Measurements from ENCODE around the gene STAT1.
"Not testable (repeated sequence)": the region's sequence is repeated elsewhere in the genome, so short reads cannot be mapped to it uniquely, and the experiment has no call there.

STAT1 gene

GRCh38 chr2:190995315-190995714, 18.7 kb downstream of the STAT1 start:
- H3K36me3 ChIP-seq (ENCODE audit: control insufficient read depth in 4 of 4, insufficient read depth in 4 of 4, low read length in 3 of 4), result peaks cover 38 to 91% (median 74%) of the 10 kb centered on the region in 4 experiments
- H3K4me3 ChIP-seq (ENCODE audit: control insufficient read depth in 1 of 7, extremely low read depth in 1 of 7, insufficient read depth in 4 of 7, low read depth in 2 of 7, low read length in 6 of 7); DNase-seq; POLR2A ChIA-PET; H3K9me3 ChIP-seq (ENCODE audit: control extremely low read depth in 1 of 5, control insufficient read depth in 4 of 5, insufficient read depth in 2 of 5, low read depth in 1 of 5, low read length in 4 of 5); H3K27ac ChIP-seq (ENCODE audit: insufficient read depth in 1 of 2, low read depth in 1 of 2, low read length in 2 of 2, poor library complexity in 1 of 2, severe bottlenecking in 2 of 2); H3K4me1 ChIP-seq (ENCODE audit: control extremely low read depth in 1 of 4, control insufficient read depth in 4 of 4, insufficient read depth in 4 of 4, low read length in 3 of 4); H3K27me3 ChIP-seq (replicated peaks in 2 of 5; ENCODE audit: control insufficient read depth in 4 of 5, insufficient read depth in 5 of 5, low read length in 4 of 5): not testable (repeated sequence)
- CTCF ChIA-PET, result interaction anchor here (0.6 to 2.6 kb wide), 6 partner anchors 12 to 48 kb away, joined by 3 to 8 read pairs (median 4); no protein-coding TSS in a partner anchor
- 100% methylated on average over 3 of the region's 3 CpGs for WGBS (ENCODE audit: insufficient coverage)

GRCh38 chr2:190994148-190994547, 19.8 kb downstream of the STAT1 start:
- Histone ChIP-seq H3K4me1 (ENCODE audit: control extremely low read depth in 1 of 4, control insufficient read depth in 4 of 4, insufficient read depth in 4 of 4, low read length in 3 of 4) (no peaks in the 10 kb centered on the region), H3K27ac (ENCODE audit: insufficient read depth in 1 of 2, low read depth in 1 of 2, low read length in 2 of 2, poor library complexity in 1 of 2, severe bottlenecking in 2 of 2) (no peak overlapping the region), H3K27me3 (replicated peaks in 2 of 5; ENCODE audit: control insufficient read depth in 4 of 5, insufficient read depth in 5 of 5, low read length in 4 of 5) (no peaks in the 10 kb centered on the region), H3K36me3 (ENCODE audit: control insufficient read depth in 4 of 4, insufficient read depth in 4 of 4, low read length in 3 of 4) (peaks cover 37 to 91% (median 73%) of the 10 kb centered on the region in 4 experiments), H3K9me3 (ENCODE audit: control extremely low read depth in 1 of 5, control insufficient read depth in 4 of 5, insufficient read depth in 2 of 5, low read depth in 1 of 5, low read length in 4 of 5) (no peaks in the 10 kb centered on the region), H3K4me3 (ENCODE audit: control insufficient read depth in 1 of 7, extremely low read depth in 1 of 7, insufficient read depth in 4 of 7, low read depth in 2 of 7, low read length in 6 of 7) (no peak overlapping the region)
- no peak for DNase-seq
- WGBS (ENCODE audit: insufficient coverage), result 100% methylated on average over 7 of the region's 7 CpGs
- ChIA-PET CTCF (interaction anchor here (0.9 to 2.6 kb wide), 3 partner anchors 18 to 42 kb away, joined by 3 to 8 read pairs (median 5); no protein-coding TSS in a partner anchor), POLR2A (no interaction called here)

- 95% methylated on average over 3 of the region's 6 CpGs for WGBS (ENCODE audit: insufficient coverage)
- POLR2A ChIA-PET, result no interaction called here
- peaks cover 34 to 92% (median 73%) of the 10 kb centered on the region in 4 experiments for H3K36me3 ChIP-seq (ENCODE audit: control insufficient read depth in 4 of 4, insufficient read depth in 4 of 4, low read length in 3 of 4)
Observed at GRCh38 chr2:190993292-190993643, 20.7 kb downstream of the STAT1 start.

GRCh38 chr2:190990132-190990531, 23.8 kb downstream of the STAT1 start:
- Histone ChIP-seq H3K27ac (ENCODE audit: insufficient read depth in 1 of 2, low read depth in 1 of 2, low read length in 2 of 2, poor library complexity in 1 of 2, severe bottlenecking in 2 of 2) (no peak overlapping the region), H3K36me3 (ENCODE audit: control insufficient read depth in 4 of 4, insufficient read depth in 4 of 4, low read length in 3 of 4) (peaks cover 25 to 91% (median 62%) of the 10 kb centered on the region in 4 experiments), H3K4me1 (ENCODE audit: control extremely low read depth in 1 of 4, control insufficient read depth in 4 of 4, insufficient read depth in 4 of 4, low read length in 3 of 4) (peaks cover 0 to 18% (median 6%) of the 10 kb centered on the region in 4 experiments), H3K27me3 (replicated peaks in 2 of 5; ENCODE audit: control insufficient read depth in 4 of 5, insufficient read depth in 5 of 5, low read length in 4 of 5) (no peaks in the 10 kb centered on the region), H3K4me3 (ENCODE audit: control insufficient read depth in 1 of 7, extremely low read depth in 1 of 7, insufficient read depth in 4 of 7, low read depth in 2 of 7, low read length in 6 of 7) (no peak overlapping the region), H3K9me3 (ENCODE audit: control extremely low read depth in 1 of 5, control insufficient read depth in 4 of 5, insufficient read depth in 2 of 5, low read depth in 1 of 5, low read length in 4 of 5) (no peaks in the 10 kb centered on the region)
- ChIA-PET POLR2A (no interaction called here), CTCF (interaction anchor here (0.9 to 1.2 kb wide), 2 partner anchors 8 to 40 kb away, joined by 3 to 5 read pairs; no protein-coding TSS in a partner anchor)
- DNase-seq, result no peak
- 100% methylated on average over 4 of the region's 6 CpGs for whole genome bisulfite sequencing (ENCODE audit: insufficient coverage)

More at GRCh38 chr2:190993292-190993643, 20.7 kb downstream of the STAT1 start:
- Histone ChIP-seq H3K4me1 (ENCODE audit: control extremely low read depth in 1 of 4, control insufficient read depth in 4 of 4, insufficient read depth in 4 of 4, low read length in 3 of 4) (no peaks in the 10 kb centered on the region), H3K4me3 (ENCODE audit: control insufficient read depth in 1 of 7, extremely low read depth in 1 of 7, insufficient read depth in 4 of 7, low read depth in 2 of 7, low read length in 6 of 7) (no peak overlapping the region), H3K27ac (ENCODE audit: insufficient read depth in 1 of 2, low read depth in 1 of 2, low read length in 2 of 2, poor library complexity in 1 of 2, severe bottlenecking in 2 of 2) (no peak overlapping the region), H3K27me3 (replicated peaks in 2 of 5; ENCODE audit: control insufficient read depth in 4 of 5, insufficient read depth in 5 of 5, low read length in 4 of 5) (no peaks in the 10 kb centered on the region), H3K9me3 (ENCODE audit: control extremely low read depth in 1 of 5, control insufficient read depth in 4 of 5, insufficient read depth in 2 of 5, low read depth in 1 of 5, low read length in 4 of 5) (no peaks in the 10 kb centered on the region)
- no peak for DNase-seq
- CTCF ChIA-PET, result interaction anchor here (0.9 to 2.6 kb wide), 5 partner anchors 8 to 43 kb away, joined by 3 to 8 read pairs (median 4); no protein-coding TSS in a partner anchor

- ChIA-PET CTCF (interaction anchor here (0.9 to 1.3 kb wide), 4 partner anchors 9 to 207 kb away, joined by 3 to 5 read pairs (median 3); no protein-coding TSS in a partner anchor), POLR2A (no interaction called here)
- Histone ChIP-seq H3K27ac (ENCODE audit: insufficient read depth in 1 of 2, low read depth in 1 of 2, low read length in 2 of 2, poor library complexity in 1 of 2, severe bottlenecking in 2 of 2) (no peak overlapping the region), H3K9me3 (ENCODE audit: control extremely low read depth in 1 of 5, control insufficient read depth in 4 of 5, insufficient read depth in 2 of 5, low read depth in 1 of 5, low read length in 4 of 5) (no peaks in the 10 kb centered on the region), H3K4me3 (ENCODE audit: control insufficient read depth in 1 of 7, extremely low read depth in 1 of 7, insufficient read depth in 4 of 7, low read depth in 2 of 7, low read length in 6 of 7) (no peak overlapping the region), H3K36me3 (ENCODE audit: control insufficient read depth in 4 of 4, insufficient read depth in 4 of 4, low read length in 3 of 4) (peaks cover 26 to 93% (median 64%) of the 10 kb centered on the region in 4 experiments), H3K4me1 (ENCODE audit: control extremely low read depth in 1 of 4, control insufficient read depth in 4 of 4, insufficient read depth in 4 of 4, low read length in 3 of 4) (peaks cover 0 to 18% (median 6%) of the 10 kb centered on the region in 4 experiments), H3K27me3 (replicated peaks in 2 of 5; ENCODE audit: control insufficient read depth in 4 of 5, insufficient read depth in 5 of 5, low read length in 4 of 5) (no peaks in the 10 kb centered on the region)
- DNase-seq, result no peak
- WGBS (ENCODE audit: insufficient coverage), result 100% methylated on average over 1 of the region's 3 CpGs
Observed at GRCh38 chr2:190988910-190989309, 25.1 kb downstream of the STAT1 start.

GRCh38 chr2:190987938-190988337, 26.0 kb downstream of the STAT1 start:
- ChIA-PET CTCF (interaction anchor here (1.0 to 3.1 kb wide), 9 partner anchors 8 to 208 kb away, joined by 3 to 11 read pairs (median 4); no protein-coding TSS in a partner anchor), POLR2A (interaction anchor here (0.6 kb wide), 1 partner anchor 311 kb away, joined by 3 read pairs; no protein-coding TSS in a partner anchor)
- 98% methylated on average over 4 of the region's 5 CpGs for WGBS (ENCODE audit: insufficient coverage)
- Histone ChIP-seq H3K27ac (ENCODE audit: insufficient read depth in 1 of 2, low read depth in 1 of 2, low read length in 2 of 2, poor library complexity in 1 of 2, severe bottlenecking in 2 of 2) (no peak overlapping the region), H3K9me3 (ENCODE audit: control extremely low read depth in 1 of 5, control insufficient read depth in 4 of 5, insufficient read depth in 2 of 5, low read depth in 1 of 5, low read length in 4 of 5) (peaks cover 0 to 3% (median 0%) of the 10 kb centered on the region in 5 experiments), H3K4me1 (ENCODE audit: control extremely low read depth in 1 of 4, control insufficient read depth in 4 of 4, insufficient read depth in 4 of 4, low read length in 3 of 4) (peaks cover 0 to 18% (median 6%) of the 10 kb centered on the region in 4 experiments), H3K4me3 (ENCODE audit: control insufficient read depth in 1 of 7, extremely low read depth in 1 of 7, insufficient read depth in 4 of 7, low read depth in 2 of 7, low read length in 6 of 7) (no peak overlapping the region), H3K36me3 (ENCODE audit: control insufficient read depth in 4 of 4, insufficient read depth in 4 of 4, low read length in 3 of 4) (peaks cover 29 to 93% (median 63%) of the 10 kb centered on the region in 4 experiments), H3K27me3 (replicated peaks in 2 of 5; ENCODE audit: control insufficient read depth in 4 of 5, insufficient read depth in 5 of 5, low read length in 4 of 5) (no peaks in the 10 kb centered on the region)
- no peak for DNase-seq

GRCh38 chr2:190987116-190987515, 26.9 kb downstream of the STAT1 start:
- POLR2A ChIA-PET, result interaction anchor here (0.6 kb wide), 1 partner anchor 311 kb away, joined by 3 read pairs; no protein-coding TSS in a partner anchor
- CTCF ChIA-PET, result interaction anchor here (1.0 to 3.1 kb wide), 7 partner anchors 9 to 208 kb away, joined by 3 to 11 read pairs (median 4); no protein-coding TSS in a partner anchor

More at GRCh38 chr2:190987116-190987515, 26.9 kb downstream of the STAT1 start:
- Histone ChIP-seq H3K4me3 (ENCODE audit: control insufficient read depth in 1 of 7, extremely low read depth in 1 of 7, insufficient read depth in 4 of 7, low read depth in 2 of 7, low read length in 6 of 7) (no peak overlapping the region), H3K27me3 (replicated peaks in 2 of 5; ENCODE audit: control insufficient read depth in 4 of 5, insufficient read depth in 5 of 5, low read length in 4 of 5) (no peaks in the 10 kb centered on the region), H3K27ac (ENCODE audit: insufficient read depth in 1 of 2, low read depth in 1 of 2, low read length in 2 of 2, poor library complexity in 1 of 2, severe bottlenecking in 2 of 2) (no peak overlapping the region), H3K36me3 (ENCODE audit: control insufficient read depth in 4 of 4, insufficient read depth in 4 of 4, low read length in 3 of 4) (peaks cover 37 to 96% (median 67%) of the 10 kb centered on the region in 4 experiments), H3K9me3 (ENCODE audit: control extremely low read depth in 1 of 5, control insufficient read depth in 4 of 5, insufficient read depth in 2 of 5, low read depth in 1 of 5, low read length in 4 of 5) (peaks cover 0 to 7% (median 0%) of the 10 kb centered on the region in 5 experiments), H3K4me1 (ENCODE audit: control extremely low read depth in 1 of 4, control insufficient read depth in 4 of 4, insufficient read depth in 4 of 4, low read length in 3 of 4) (peaks cover 0 to 18% (median 6%) of the 10 kb centered on the region in 4 experiments)
- no peak for DNase-seq
- WGBS (ENCODE audit: insufficient coverage), result 100% methylated on average over 1 of the region's 1 CpG
